ENCODE results near the gene SYVN1.

SYVN1 gene

DNA sequence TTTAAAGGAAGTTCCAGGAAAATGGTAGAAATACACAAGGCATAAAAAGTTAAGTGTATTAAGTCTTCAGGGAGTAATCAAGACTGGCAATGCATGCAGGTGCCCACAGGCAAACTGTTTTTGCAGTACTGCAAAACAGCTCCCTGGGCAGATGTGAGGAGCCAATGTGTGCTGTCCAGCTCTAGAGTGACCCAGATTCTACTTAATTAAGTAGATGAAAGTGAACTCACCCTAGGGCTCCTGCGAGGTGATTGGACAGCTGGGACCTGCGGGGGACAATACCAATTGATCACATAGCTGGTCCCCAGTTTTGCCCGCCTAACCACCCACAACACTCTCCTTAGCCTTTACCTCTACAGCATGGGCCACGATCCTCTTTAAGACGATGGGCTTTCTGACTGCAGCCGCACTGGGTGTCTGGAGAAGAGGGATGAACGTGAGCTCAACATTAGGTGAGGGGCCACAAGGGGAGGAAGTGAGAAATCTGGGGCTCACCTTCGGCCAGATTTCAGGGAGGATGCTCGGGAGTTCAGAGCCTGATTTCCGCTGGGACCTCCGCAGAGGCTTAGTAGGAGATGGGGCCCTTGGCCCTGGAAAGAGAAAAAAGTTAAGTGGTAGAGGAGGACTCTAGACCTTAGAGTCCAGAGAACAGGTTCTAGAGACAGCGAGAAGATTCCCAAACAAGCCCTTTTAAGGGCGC lies 51.0 kb downstream of the SYVN1 start:
- H3K4me3 ChIP-seq (ENCODE audit: low read depth, low read length), result peak overlapping the region; percentile 93
- TF ChIP-seq, protein P1, sequence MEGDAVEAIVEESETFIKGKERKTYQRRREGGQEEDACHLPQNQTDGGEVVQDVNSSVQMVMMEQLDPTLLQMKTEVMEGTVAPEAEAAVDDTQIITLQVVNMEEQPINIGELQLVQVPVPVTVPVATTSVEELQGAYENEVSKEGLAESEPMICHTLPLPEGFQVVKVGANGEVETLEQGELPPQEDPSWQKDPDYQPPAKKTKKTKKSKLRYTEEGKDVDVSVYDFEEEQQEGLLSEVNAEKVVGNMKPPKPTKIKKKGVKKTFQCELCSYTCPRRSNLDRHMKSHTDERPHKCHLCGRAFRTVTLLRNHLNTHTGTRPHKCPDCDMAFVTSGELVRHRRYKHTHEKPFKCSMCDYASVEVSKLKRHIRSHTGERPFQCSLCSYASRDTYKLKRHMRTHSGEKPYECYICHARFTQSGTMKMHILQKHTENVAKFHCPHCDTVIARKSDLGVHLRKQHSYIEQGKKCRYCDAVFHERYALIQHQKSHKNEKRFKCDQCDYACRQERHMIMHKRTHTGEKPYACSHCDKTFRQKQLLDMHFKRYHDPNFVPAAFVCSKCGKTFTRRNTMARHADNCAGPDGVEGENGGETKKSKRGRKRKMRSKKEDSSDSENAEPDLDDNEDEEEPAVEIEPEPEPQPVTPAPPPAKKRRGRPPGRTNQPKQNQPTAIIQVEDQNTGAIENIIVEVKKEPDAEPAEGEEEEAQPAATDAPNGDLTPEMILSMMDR (conservative IDR thresholded peaks at IDR 0.05; ENCODE audit: low read depth, low read length), result no peak
- no peak for DNase-seq (ENCODE audit: low read depth)

DNA sequence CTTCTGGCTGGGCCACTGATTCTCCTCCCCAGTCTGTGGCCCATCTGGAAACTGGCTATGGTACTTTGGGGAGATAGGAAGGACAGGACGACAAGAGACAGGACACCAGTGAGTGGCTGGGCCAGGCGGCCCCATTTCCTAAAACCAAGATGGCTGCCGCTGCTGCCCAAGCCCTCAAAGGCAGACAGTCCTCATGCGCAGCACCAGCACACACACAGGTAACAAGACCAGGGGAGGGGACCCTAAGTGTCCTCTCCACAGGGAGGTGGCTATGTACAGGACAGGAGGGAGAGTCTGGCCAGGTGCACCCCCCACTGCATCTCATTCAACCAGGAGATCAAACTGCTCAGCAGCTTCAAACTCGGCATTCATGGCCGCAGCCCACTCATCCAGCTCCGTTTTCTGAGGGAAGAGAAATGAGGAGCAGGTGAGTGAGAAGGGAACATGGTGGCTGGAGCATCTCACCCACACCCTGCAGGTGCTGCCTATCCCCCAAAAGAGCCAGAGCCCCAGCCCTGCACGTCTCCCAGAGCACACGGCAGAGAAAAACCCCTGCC lies 55.5 kb downstream of the SYVN1 start:
- DNase-seq (ENCODE audit: low read depth), result no peak
- TF ChIP-seq, protein P1 (conservative IDR thresholded peaks at IDR 0.05; ENCODE audit: low read depth, low read length), result no peak
- no peak overlapping the region for H3K4me3 ChIP-seq (ENCODE audit: low read depth, low read length)

DNA sequence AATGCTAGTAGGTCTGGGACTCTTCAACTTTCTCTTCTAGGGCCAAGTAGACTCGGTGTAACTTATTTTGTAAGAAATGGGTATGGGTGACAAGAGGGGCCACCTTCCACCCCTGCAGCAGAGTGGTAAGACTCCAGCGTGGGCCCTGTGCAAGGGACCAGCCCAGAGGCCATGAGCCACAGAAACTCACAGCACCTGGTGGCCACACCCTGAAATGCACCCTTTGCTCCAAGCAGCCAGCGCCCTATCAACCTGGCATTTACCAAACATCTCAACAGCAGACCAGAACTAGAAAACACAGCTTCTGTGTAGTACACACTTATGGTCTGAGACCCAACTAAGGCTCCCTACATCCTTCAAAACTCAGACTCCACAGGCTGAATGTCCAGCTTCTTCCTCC lies 56.2 kb downstream of the SYVN1 start:
- DNase-seq (ENCODE audit: low read depth), result peak; percentile 56
- TF ChIP-seq, protein P1 (conservative IDR thresholded peaks at IDR 0.05; ENCODE audit: low read depth, low read length), result peak; percentile 76
- H3K4me3 ChIP-seq (ENCODE audit: low read depth, low read length), result no peak overlapping the region

DNA sequence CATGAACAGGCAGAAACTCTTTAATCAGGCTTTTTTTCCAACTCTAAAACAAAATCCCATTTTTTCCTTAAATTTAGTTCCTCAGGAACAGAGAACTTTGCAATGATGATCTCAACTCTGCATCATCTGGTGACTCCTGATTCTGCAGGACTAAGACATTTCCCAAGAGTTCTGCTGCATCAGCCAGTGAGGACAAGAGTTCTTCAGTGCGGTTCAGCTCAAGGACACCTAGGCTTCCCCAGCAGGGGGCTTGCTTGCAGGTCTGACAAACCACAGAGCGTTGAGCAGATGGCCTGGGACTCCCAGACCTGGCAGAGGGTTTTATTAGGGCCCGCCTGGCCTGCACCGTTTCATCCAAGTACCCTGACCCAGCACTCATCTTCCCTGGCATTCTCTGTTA lies 56.9 kb downstream of the SYVN1 start:
- peak; percentile 32 for DNase-seq (ENCODE audit: low read depth)
- TF ChIP-seq, protein P1 (conservative IDR thresholded peaks at IDR 0.05; ENCODE audit: low read depth, low read length), result no peak
- no peak overlapping the region for H3K4me3 ChIP-seq (ENCODE audit: low read depth, low read length)
